SKM-1 treated with dmso at 0.1 percent for 144 hours (cell line): Measurements from ENCODE around the gene PTPRE.

Experiments
- DNase-seq: peaks from one replicate; lab custom pipeline; 2025; ENCODE audit not compliant: unreplicated experiment; lab: John Stamatoyannopoulos, UW

PTPRE gene

DNA sequence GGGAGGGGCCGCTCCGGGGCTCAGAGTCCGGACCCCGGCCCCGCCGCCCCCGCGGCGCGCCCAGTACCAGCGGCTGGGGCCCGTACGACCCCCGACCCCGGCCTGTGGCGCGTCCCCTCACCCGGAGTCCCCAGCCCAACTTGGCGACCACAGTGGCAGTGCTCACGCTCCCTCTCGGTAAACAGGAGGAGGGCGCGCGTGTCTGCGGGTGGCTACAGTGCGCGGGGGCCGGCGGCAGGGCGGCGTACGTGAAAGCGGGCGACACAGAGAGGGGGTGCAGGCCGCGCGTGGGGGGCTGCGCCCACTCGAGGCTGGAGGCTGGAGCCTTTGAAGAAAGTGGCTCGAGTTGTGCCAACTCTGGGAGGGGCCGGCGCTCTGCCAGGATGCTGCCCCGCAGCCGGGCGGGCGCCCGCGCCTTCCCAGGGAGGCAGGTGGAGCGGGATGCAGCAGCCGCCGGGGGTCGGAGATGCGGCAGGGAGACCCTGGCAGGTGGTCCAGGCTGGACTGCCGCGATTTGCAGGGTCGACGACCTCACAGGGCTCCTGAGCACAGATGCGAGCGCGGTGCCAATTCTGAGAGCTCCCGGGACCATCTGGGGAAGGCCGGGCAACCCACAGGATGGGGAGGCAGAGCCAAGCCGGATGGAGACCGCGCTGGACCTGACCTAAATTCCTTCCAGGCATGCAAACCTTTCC is 655 bp downstream of the PTPRE start:
- DNase-seq = no peak

GRCh38 chr10:127908106-127908958 is 1.4 kb downstream of the PTPRE start:
- no peak for DNase-seq

GRCh38 chr10:127908959-127909267 is 2.0 kb downstream of the PTPRE start:
- no peak for DNase-seq

GRCh38 chr10:127909716-127910463 is 3.0 kb downstream of the PTPRE start:
- no peak for DNase-seq

DNA sequence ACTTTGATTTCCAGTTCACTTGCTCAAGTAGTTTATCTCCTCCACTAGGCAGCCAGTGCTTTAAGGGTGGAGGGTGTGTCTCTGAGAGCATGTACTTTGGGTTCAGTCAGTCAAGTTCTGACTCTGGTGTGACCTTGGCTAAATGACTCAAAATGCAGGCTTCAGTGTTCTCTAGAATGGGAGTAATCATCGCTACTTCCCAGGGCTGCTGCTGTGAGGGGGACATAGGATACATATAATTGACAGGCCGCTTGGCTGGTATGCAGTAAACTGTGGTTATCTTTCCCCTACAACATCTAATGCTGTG is 3.5 kb downstream of the PTPRE start:
- DNase-seq = no peak

DNA sequence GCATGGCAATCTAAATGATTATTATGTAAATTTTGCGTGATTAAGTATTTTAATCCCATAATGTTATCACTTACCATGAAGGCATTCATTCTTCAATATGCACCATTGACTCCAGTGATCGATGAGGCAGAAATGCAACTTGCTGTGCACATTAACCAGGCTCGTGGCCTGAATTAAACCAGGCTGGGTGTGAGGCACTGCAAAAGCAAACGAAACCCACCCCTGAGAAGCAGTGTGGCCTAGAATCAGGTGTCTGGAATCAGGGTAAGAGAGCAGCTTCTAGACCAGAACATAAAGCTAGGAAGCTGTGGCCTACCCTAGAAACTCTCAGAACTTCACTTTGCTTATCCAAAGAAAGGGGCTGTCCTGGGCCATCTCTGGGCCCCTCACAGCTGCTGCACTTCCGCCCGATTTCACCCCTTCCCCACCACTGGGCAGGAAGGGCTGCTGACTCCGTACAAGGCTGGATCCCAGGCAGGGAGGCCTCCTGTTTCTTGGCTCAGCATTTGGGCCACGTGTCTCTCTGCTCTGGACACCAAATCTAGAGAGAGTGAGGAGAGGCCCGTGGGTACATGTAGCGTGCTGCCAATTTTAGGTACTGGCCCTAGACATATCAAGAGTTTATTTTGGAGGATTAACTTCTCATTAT is 4.4 kb downstream of the PTPRE start:
- no peak for DNase-seq

GRCh38 chr10:127911867-127912257 is 5.0 kb downstream of the PTPRE start:
- no peak for DNase-seq

DNA sequence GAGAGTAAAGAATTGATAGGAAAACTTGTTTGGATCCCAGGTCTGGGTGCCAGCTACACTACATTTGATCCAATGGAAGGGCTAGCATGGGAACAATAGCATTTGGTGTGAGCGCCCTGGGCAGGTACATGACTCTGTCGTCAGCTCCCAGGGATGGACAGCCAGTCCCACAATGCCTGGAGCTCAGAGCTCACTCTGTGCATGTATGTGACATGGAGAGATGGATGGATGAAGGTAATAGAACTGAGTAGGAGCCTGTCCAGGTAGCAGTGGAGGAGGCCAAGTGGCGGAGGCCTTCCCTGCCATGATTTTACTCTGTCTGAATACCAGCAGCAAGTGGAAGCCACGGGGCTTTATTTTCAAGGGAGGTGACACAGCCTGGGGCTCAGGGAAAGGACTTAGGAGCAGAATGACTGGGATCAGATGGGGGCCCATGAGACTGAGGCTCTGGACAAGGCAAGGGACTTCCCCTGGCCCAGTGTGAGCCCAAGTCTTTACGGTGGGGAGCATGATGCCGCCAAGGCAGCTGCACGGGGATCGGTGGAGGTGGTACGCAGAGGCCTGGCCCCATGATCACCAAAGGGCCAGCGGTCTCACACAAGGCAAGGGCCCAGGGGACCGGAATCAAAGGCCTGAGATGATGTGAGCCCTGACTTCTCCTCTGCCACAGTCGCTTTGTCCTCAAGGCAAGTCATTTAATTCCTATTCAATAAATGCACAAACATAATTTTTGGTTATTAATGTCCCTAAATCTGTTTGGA is 5.9 kb downstream of the PTPRE start:
- DNase-seq = no peak

- DNase-seq = no peak
Measured at GRCh38 chr10:127913368-127913759, 6.5 kb downstream of the PTPRE start.

- no peak for DNase-seq
Measured at GRCh38 chr10:127915324-127915723, 8.4 kb downstream of the PTPRE start.

DNA sequence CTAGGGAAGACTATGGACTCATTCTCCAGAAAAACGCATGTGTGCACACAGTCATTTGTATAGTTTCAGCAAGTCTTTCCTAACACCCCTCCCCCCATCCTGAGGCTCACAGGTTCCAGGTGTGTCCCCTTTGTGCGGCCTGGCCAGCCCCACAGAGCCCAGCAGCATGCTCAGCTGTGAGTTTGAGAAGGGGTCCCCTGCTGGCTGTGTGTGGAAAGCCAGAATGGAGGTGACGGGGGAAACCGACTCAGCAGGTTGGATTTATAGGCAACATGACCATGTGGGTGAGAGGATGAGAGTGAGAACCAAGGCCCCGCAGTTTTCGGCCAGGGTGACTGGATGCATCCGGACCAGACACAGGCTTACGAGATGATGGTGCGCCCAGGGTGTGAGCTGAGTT is 9.9 kb downstream of the PTPRE start:
- DNase-seq = no peak

GRCh38 chr10:127918572-127918971 is 11.7 kb downstream of the PTPRE start:
- peak; percentile 5 for DNase-seq

GRCh38 chr10:127919418-127920271 is 12.7 kb downstream of the PTPRE start:
- DNase-seq = peak; percentile 87

DNA sequence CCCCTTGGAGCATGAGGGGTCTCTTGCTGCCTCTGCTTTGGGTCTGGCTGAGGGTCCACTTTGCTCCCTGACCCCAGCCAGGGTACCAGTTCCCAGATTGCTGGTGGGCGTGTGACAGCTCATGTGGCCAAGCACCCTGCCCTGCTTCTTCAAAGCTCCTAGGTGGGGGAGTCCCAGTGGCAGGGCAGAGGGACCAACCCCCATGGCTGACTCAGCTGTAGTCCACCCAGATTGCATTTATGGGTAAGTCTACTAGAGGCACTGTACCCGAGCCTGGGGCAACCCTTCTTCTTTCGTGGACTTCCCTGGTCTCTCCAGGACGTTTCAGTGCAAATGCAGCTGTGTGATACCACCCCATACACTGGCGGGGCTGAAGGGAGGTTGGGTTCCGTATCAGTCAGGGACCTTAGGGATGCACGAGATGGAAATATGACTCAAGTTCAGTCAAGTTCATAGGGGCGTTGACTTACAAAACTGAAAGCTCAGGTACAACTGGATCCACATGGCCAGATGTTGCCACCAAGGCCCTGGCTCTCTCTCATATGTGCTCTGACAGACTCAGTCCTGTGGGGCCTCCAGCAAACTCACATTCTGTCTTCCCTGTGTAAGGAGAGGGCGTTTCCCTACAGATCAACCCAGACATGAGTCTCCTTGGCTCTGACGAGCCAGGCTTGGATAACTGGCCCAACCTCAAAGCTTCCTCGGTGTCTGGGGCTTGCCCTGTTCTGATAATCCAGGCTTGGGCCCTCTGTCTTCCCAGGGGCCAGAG is 13.6 kb downstream of the PTPRE start:
- no peak for DNase-seq

- DNase-seq = no peak
Measured at GRCh38 chr10:127921075-127921752, 14.3 kb downstream of the PTPRE start.

- DNase-seq = peak; percentile 59
Measured at GRCh38 chr10:127921753-127922145, 14.8 kb downstream of the PTPRE start.

DNA sequence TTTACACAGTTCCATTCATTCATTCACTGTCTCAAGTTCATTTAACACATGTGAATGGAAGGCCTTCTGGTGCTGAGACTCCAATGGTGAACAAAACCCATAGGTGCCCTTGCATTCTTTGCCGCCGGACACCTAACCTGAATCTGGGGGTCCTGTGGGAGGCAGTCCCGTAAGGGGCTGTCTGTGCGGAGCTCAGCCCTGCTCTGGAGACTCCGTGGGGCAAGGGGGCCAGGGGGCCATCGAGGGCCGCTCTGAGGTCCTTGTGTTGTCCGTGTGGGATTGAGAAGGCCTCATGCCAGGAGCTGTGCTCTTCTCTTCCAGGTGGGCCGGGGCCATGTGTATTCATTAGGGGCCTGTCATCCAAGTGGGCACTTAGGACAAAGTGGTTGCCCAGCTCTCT is 15.3 kb downstream of the PTPRE start:
- no peak for DNase-seq

GRCh38 chr10:127922675-127923366 is 15.9 kb downstream of the PTPRE start:
- DNase-seq = no peak
